Stimulated activated naive CD8-positive, alpha-beta T cell treated with anti-CD3 and anti-CD28 coated beads, Interleukin-15, Interleukin-2, amounts not matched to agents 100 U/mL and 50 U/mL, for 24 hours (primary cell): ENCODE data around the gene TRMT2A.
A peak's percentile ranks its signal among the peaks of the same experiment; 100 is the strongest.

Experiments
- ATAC-seq: fragments of 150-1000 bp; cut with Tn5 transposase; one replicate; pipeline ENCODE4 v1.10.0; 2021
- DNase-seq: peaks from one replicate; pipeline ENCODE4 v3.0.0; 2021

Gene TRMT2A

GRCh38 chr22:20105456-20106204 is 11.4 kb downstream of the TRMT2A start:
- ATAC-seq (no peak), DNase-seq (no peak)

GRCh38 chr22:20102203-20102780 is 14.7 kb downstream of the TRMT2A start:
- ATAC-seq: no peak
- no peak for DNase-seq

- ATAC-seq: no peak
- DNase-seq: no peak
Measured at GRCh38 chr22:20101638-20102037, 15.4 kb downstream of the TRMT2A start.

- no peak for ATAC-seq
Measured at GRCh38 chr22:20099099-20099711, 17.8 kb downstream of the TRMT2A start.

GRCh38 chr22:20096574-20097420 is 20.2 kb downstream of the TRMT2A start:
- ATAC-seq (no peak), DNase-seq (no peak)

More at GRCh38 chr22:20099099-20099711, 17.8 kb downstream of the TRMT2A start:
- no peak for DNase-seq

GRCh38 chr22:20095521-20095920 is 21.5 kb downstream of the TRMT2A start:
- ATAC-seq: peak; percentile 16

GRCh38 chr22:20094197-20094807 is 22.7 kb downstream of the TRMT2A start:
- no peak for ATAC-seq
- no peak for DNase-seq

More at GRCh38 chr22:20095521-20095920, 21.5 kb downstream of the TRMT2A start:
- no peak for DNase-seq

- ATAC-seq: no peak
Measured at GRCh38 chr22:20093418-20094196, 23.4 kb downstream of the TRMT2A start.

GRCh38 chr22:20092477-20092854 is 24.6 kb downstream of the TRMT2A start:
- no peak for ATAC-seq
- DNase-seq: no peak

More at GRCh38 chr22:20093418-20094196, 23.4 kb downstream of the TRMT2A start:
- DNase-seq: no peak

- no peak for DNase-seq
- no peak for ATAC-seq
Measured at GRCh38 chr22:20091690-20092476, 25.1 kb downstream of the TRMT2A start.

- no peak for ATAC-seq
- no peak for DNase-seq
Measured at GRCh38 chr22:20090730-20091240, 26.2 kb downstream of the TRMT2A start.

GRCh38 chr22:20089977-20090729 is 26.9 kb downstream of the TRMT2A start:
- no peak for DNase-seq
- no peak for ATAC-seq

GRCh38 chr22:20089226-20089976 is 27.6 kb downstream of the TRMT2A start:
- no peak for ATAC-seq
- no peak for DNase-seq

- ATAC-seq (no peak), DNase-seq (no peak)
Measured at GRCh38 chr22:20088263-20088648, 28.8 kb downstream of the TRMT2A start.

- ATAC-seq (no peak), DNase-seq (no peak)
Measured at GRCh38 chr22:20087319-20088262, 29.4 kb downstream of the TRMT2A start.

- DNase-seq: no peak
- ATAC-seq: no peak
Measured at GRCh38 chr22:20086763-20087162, 30.3 kb downstream of the TRMT2A start.

GRCh38 chr22:20086101-20086599 is 30.9 kb downstream of the TRMT2A start:
- no peak for ATAC-seq
- no peak for DNase-seq
